HL-60 (cell line): ENCODE results near the gene PRKCE.

Experiments used
- DNase-seq, 2 experiments: peaks; one replicate each; pipeline ENCODE4 v3.0.0-alpha.2; 2010 to 2020; ENCODE audit warnings: low read depth in 1 of 2, low spot score in 1 of 2
- H3K27ac ChIP-seq: fragments of 250-450 bp; sonication (Bioruptor Pico); replicated peaks from 2 replicates; pipeline ENCODE4 v1.5.1; 2020; ENCODE audit warnings: mild to moderate bottlenecking, moderate library complexity
- H3K27me3 ChIP-seq: fragments of 250-450 bp; sonication (Bioruptor Pico); 2 replicates; pipeline ENCODE4 v1.5.1; 2021; ENCODE audit warnings: mild to moderate bottlenecking, moderate library complexity; ENCODE audit not compliant: insufficient read depth, poor library complexity, severe bottlenecking
- H3K4me3 ChIP-seq: replicated peaks from 2 replicates; pipeline ENCODE4 v1.5.1; 2011; ENCODE audit warnings: mild to moderate bottlenecking, control low read depth, low read length; ENCODE audit not compliant: insufficient read depth
- CTCF ChIP-seq: IDR thresholded peaks from one replicate; pipeline ENCODE4 v1.5.1; 2011; ENCODE audit warnings: low read length, control low read depth, inconsistent platforms; ENCODE audit not compliant: insufficient read depth
- GABPA ChIP-seq: IDR thresholded peaks from 2 replicates; pipeline ENCODE4 v1.6.1; 2012; ENCODE audit warnings: low read depth
- POLR2AphosphoS5 ChIP-seq: IDR thresholded peaks from 2 replicates; pipeline ENCODE4 v1.6.1; 2012; ENCODE audit warnings: low read depth
- REST ChIP-seq: IDR thresholded peaks from 2 replicates; pipeline ENCODE4 v1.6.1; 2012; ENCODE audit warnings: low read depth; ENCODE audit not compliant: insufficient replicate concordance
- SPI1 ChIP-seq: IDR thresholded peaks from 2 replicates; pipeline ENCODE4 v1.6.1; 2012; ENCODE audit warnings: low read depth, mild to moderate bottlenecking, borderline replicate concordance

The PRKCE gene

GRCh38 chr2:45902781-45903375, 251.4 kb downstream of the PRKCE start:
- no peak for TF ChIP-seq POLR2AphosphoS5
- TF ChIP-seq REST, result no peak
- TF ChIP-seq CTCF, result no peak
- TF ChIP-seq GABPA, result no peak
- TF ChIP-seq SPI1, result no peak
- DNase-seq, result no peak
- Histone ChIP-seq H3K27ac (no peak overlapping the region), H3K27me3 (peaks cover 3% of the 10 kb centered on the region), H3K4me3 (no peak overlapping the region)

GRCh38 chr2:45904267-45904945, 252.9 kb downstream of the PRKCE start:
- no peak overlapping the region for H3K4me3 ChIP-seq
- H3K27ac ChIP-seq, result no peak overlapping the region
- DNase-seq, result no peak
- peaks cover 3% of the 10 kb centered on the region for H3K27me3 ChIP-seq
- TF ChIP-seq REST (no peak), POLR2AphosphoS5 (no peak), SPI1 (no peak), CTCF (no peak), GABPA (no peak)

GRCh38 chr2:45904946-45905631, 253.6 kb downstream of the PRKCE start:
- H3K4me3 ChIP-seq, result no peak overlapping the region
- no peak for DNase-seq
- TF ChIP-seq GABPA, result no peak
- no peak for TF ChIP-seq POLR2AphosphoS5
- TF ChIP-seq REST, result no peak
- no peak for TF ChIP-seq SPI1
- no peak for TF ChIP-seq CTCF
- H3K27me3 ChIP-seq, result peaks cover 3% of the 10 kb centered on the region
- H3K27ac ChIP-seq, result no peak overlapping the region
